ENCODE measurements around the gene BSG.

DNA sequence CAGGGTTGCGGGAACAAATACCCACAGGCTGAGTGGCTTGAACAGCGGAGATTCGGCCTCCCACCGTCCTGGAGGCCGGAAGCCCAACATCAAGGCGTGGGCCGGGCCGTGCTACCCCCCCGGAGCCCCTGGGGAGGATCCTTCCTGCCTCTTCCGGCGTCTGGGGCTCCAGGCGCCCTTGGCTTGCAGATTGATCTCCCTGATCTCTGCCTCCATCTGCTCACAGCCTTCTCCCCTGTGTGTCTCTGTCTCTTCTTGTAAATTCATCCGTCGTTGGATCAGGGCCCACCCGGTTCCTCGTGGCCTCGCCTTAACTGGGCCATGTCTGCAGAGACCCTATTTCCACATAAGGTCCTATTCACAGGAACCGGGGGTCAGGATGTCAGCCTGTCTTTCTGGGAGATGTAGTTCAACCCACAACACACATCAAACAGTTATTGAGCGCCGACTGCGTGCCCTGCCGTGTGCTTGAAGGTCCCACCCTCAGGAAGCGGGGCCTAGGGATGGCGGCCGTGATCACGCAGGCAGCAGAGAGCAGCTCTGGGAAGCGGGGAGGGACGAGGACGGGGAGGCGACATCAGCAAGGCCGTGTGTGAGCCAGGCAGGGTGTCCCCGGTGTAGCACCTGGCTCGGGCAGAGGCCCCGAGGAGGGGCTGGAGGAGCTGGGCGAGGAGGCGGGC lies 38.5 kb downstream of the BSG start:
- TF ChIP-seq, protein P1, sequence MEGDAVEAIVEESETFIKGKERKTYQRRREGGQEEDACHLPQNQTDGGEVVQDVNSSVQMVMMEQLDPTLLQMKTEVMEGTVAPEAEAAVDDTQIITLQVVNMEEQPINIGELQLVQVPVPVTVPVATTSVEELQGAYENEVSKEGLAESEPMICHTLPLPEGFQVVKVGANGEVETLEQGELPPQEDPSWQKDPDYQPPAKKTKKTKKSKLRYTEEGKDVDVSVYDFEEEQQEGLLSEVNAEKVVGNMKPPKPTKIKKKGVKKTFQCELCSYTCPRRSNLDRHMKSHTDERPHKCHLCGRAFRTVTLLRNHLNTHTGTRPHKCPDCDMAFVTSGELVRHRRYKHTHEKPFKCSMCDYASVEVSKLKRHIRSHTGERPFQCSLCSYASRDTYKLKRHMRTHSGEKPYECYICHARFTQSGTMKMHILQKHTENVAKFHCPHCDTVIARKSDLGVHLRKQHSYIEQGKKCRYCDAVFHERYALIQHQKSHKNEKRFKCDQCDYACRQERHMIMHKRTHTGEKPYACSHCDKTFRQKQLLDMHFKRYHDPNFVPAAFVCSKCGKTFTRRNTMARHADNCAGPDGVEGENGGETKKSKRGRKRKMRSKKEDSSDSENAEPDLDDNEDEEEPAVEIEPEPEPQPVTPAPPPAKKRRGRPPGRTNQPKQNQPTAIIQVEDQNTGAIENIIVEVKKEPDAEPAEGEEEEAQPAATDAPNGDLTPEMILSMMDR (IDR thresholded peaks at IDR 0.05): no peak
- TF ChIP-seq POLR2A (IDR thresholded peaks at IDR 0.05): no peak
